ENCODE measurements around the gene OPRM1. TPM values are rescaled to one million over a fixed set of nuclear protein-coding genes. Genes with fewer than 3 reads are reported as not detected.

The OPRM1 gene
- total and polyA plus RNA-seq, 2 donors (not counting 1 experiment from before 2014, with no cell fraction given): not detected

DNA sequence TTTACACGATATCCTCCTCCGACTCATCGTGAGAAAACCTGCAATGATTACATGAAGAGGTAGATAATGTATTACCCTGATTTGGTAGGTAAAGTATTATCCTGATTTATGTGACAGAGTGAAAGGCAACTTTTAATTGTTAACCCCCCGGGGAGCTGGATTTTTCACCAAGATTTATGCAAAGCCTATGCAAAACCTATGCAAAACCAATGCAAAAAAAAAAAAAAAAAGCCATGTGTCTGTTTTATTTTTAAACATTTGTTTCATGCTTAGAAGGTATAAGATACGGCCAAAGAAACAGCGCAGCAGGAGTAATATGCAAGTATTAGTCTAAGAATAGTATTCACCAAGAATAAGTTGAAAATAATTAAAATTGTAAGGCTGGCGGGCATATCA lies 207.7 kb downstream of the OPRM1 start:
- Histone ChIP-seq H4K20me1 (ENCODE audit: control insufficient read depth, insufficient read depth, low read length, poor library complexity, severe bottlenecking) (no peaks in the 10 kb centered on the region), H2AFZ (ENCODE audit: insufficient read depth, low read depth, low read length, poor library complexity, severe bottlenecking) (no peak overlapping the region), H3K4me2 (replicated peaks; ENCODE audit: low read depth, low read length, poor library complexity, severe bottlenecking) (no peak overlapping the region), H3K36me3 (replicated peaks in 1 of 2; ENCODE audit: control extremely low read depth in 1 of 2, control insufficient read depth in 1 of 2, extremely low read depth in 1 of 2, insufficient read depth in 2 of 2, low read length in 1 of 2) (no peaks in the 10 kb centered on the region), H3K9ac (ENCODE audit: low read length) (no peak overlapping the region), H3K27me3 (replicated peaks in 1 of 4; ENCODE audit: control extremely low read depth in 1 of 4, control insufficient read depth in 3 of 4, insufficient read depth in 4 of 4, low read length in 3 of 4) (no peaks in the 10 kb centered on the region), H3K4me1 (ENCODE audit: control insufficient read depth in 2 of 2, insufficient read depth in 2 of 2, low read length in 2 of 2) (peaks cover 13 to 17% of the 10 kb centered on the region in 2 donors), H3K9me3 (ENCODE audit: control extremely low read depth in 1 of 3, control insufficient read depth in 2 of 3, insufficient read depth in 1 of 3, low read length in 2 of 3) (no peaks in the 10 kb centered on the region), H3K79me2 (ENCODE audit: control insufficient read depth, insufficient read depth, low read length) (no peaks in the 10 kb centered on the region), H3K4me3 (ENCODE audit: control extremely low read depth in 1 of 5, extremely low read depth in 1 of 5, insufficient read depth in 1 of 5, low read depth in 2 of 5, low read length in 4 of 5) (peak overlapping the region in 2 of 5 experiments; percentile 16 to 34), H3K27ac (ENCODE audit: low read length in 2 of 2) (no peak overlapping the region)
- peaks cover 19% of the 10 kb centered on the region for H3K4me1 Mint-ChIP-seq
- DNase-seq (no peak), ATAC-seq (ENCODE audit: low read depth) (no peak)
- peaks cover 8% of the 10 kb centered on the region for H3K27me3 Mint-ChIP-seq
- intact Hi-C loops (cut with micrococcal nuclease): no loop called here
- POLR2A ChIA-PET: no interaction called here
- no peak overlapping the region for H3K27ac Mint-ChIP-seq
- WGBS (ENCODE audit: insufficient coverage): 100% methylated on average over 3 of the region's 7 CpGs
- no peak for TF ChIP-seq EZH2 (IDR thresholded peaks at IDR 0.05; ENCODE audit: borderline replicate concordance, insufficient read depth, low read depth, low read length, poor library complexity, severe bottlenecking)
- TF ChIP-seq, protein P1, sequence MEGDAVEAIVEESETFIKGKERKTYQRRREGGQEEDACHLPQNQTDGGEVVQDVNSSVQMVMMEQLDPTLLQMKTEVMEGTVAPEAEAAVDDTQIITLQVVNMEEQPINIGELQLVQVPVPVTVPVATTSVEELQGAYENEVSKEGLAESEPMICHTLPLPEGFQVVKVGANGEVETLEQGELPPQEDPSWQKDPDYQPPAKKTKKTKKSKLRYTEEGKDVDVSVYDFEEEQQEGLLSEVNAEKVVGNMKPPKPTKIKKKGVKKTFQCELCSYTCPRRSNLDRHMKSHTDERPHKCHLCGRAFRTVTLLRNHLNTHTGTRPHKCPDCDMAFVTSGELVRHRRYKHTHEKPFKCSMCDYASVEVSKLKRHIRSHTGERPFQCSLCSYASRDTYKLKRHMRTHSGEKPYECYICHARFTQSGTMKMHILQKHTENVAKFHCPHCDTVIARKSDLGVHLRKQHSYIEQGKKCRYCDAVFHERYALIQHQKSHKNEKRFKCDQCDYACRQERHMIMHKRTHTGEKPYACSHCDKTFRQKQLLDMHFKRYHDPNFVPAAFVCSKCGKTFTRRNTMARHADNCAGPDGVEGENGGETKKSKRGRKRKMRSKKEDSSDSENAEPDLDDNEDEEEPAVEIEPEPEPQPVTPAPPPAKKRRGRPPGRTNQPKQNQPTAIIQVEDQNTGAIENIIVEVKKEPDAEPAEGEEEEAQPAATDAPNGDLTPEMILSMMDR (IDR thresholded peaks at IDR 0.05): no peak
- no peaks in the 10 kb centered on the region for H3K9me3 Mint-ChIP-seq (ENCODE audit: insufficient read depth)
- no peak overlapping the region for H3K4me3 Mint-ChIP-seq
- CTCF ChIA-PET: no interaction called here

DNA sequence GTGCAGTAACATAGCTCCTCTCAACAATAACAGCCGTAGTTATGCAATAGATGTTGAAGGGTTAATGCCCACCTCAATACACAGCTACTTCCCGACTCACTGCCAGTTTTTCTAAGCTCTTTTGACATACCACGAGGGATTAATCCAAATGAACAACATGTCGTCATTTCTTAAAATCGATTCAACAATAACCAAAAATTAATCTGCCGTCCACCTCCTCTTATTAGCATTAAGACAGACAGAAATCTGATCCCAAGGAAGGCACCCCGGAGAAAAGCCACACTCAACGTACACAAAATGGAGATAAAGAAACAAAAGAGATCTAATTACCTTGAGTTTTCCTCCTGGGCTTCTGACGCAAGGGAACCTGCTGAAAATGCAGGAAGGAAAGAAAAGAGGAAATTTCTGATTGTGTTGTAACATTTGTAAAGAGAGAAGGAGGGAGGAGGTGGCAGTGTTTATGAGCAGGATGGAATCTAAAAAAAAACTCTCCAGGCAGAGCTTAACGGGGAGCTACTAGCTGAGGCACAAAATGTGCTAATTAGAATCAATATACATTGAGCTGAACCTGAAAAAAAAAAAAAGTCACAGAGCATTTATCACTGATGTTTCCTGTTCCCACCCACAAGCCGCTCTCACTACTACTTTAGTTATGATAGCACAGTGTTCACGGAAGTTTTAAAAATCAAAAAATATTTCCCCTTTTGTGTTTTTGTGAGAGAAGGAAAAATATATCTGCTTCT lies 208.2 kb downstream of the OPRM1 start:
- ATAC-seq (ENCODE audit: low read depth) (no peak), DNase-seq (no peak)
- peak overlapping the region; percentile 11 for H3K4me2 ChIP-seq (replicated peaks; ENCODE audit: low read depth, low read length, poor library complexity, severe bottlenecking)
- CTCF ChIA-PET: no interaction called here
- TF ChIP-seq, protein P1 (IDR thresholded peaks at IDR 0.05): no peak
- no peak for TF ChIP-seq EZH2 (IDR thresholded peaks at IDR 0.05; ENCODE audit: borderline replicate concordance, insufficient read depth, low read depth, low read length, poor library complexity, severe bottlenecking)
- H3K27ac Mint-ChIP-seq: no peak overlapping the region
- no peaks in the 10 kb centered on the region for H3K79me2 ChIP-seq (ENCODE audit: control insufficient read depth, insufficient read depth, low read length)
- H3K4me1 ChIP-seq (ENCODE audit: control insufficient read depth in 2 of 2, insufficient read depth in 2 of 2, low read length in 2 of 2): peaks cover 13 to 17% of the 10 kb centered on the region in 2 donors
- no peak overlapping the region for H3K9ac ChIP-seq (ENCODE audit: low read length)
- H2AFZ ChIP-seq (ENCODE audit: insufficient read depth, low read depth, low read length, poor library complexity, severe bottlenecking): no peak overlapping the region
- H3K36me3 ChIP-seq (replicated peaks in 1 of 2; ENCODE audit: control extremely low read depth in 1 of 2, control insufficient read depth in 1 of 2, extremely low read depth in 1 of 2, insufficient read depth in 2 of 2, low read length in 1 of 2): no peaks in the 10 kb centered on the region
- peaks cover 19% of the 10 kb centered on the region for H3K4me1 Mint-ChIP-seq
- POLR2A ChIA-PET: no interaction called here
- H3K4me3 ChIP-seq (ENCODE audit: control extremely low read depth in 1 of 5, extremely low read depth in 1 of 5, insufficient read depth in 1 of 5, low read depth in 2 of 5, low read length in 4 of 5): peak overlapping the region in 2 of 5 experiments; percentile 16 to 44
- H3K9me3 ChIP-seq (ENCODE audit: control extremely low read depth in 1 of 3, control insufficient read depth in 2 of 3, insufficient read depth in 1 of 3, low read length in 2 of 3): no peaks in the 10 kb centered on the region
- WGBS (ENCODE audit: insufficient coverage): 64% methylated on average over 6 of the region's 12 CpGs
- intact Hi-C loops (cut with micrococcal nuclease): no loop called here
- no peaks in the 10 kb centered on the region for H3K27me3 ChIP-seq (replicated peaks in 1 of 4; ENCODE audit: control extremely low read depth in 1 of 4, control insufficient read depth in 3 of 4, insufficient read depth in 4 of 4, low read length in 3 of 4)
- H3K4me3 Mint-ChIP-seq: peak overlapping the region; percentile 4
- H3K27me3 Mint-ChIP-seq: peaks cover 8% of the 10 kb centered on the region
- no peak overlapping the region for H3K27ac ChIP-seq (ENCODE audit: low read length in 2 of 2)
- H3K9me3 Mint-ChIP-seq (ENCODE audit: insufficient read depth): no peaks in the 10 kb centered on the region
- H4K20me1 ChIP-seq (ENCODE audit: control insufficient read depth, insufficient read depth, low read length, poor library complexity, severe bottlenecking): no peaks in the 10 kb centered on the region
